SIG-M5 (cell line): ENCODE measurements around the gene SPTBN1.

Experiments used
- DNase-seq: peaks from one replicate; lab custom pipeline; 2025; lab: John Stamatoyannopoulos, UW

Gene SPTBN1

GRCh38 chr2:54593249-54593648 is 137.1 kb downstream of the SPTBN1 start:
- DNase-seq: no peak

GRCh38 chr2:54594048-54594447 is 137.9 kb downstream of the SPTBN1 start:
- DNase-seq: no peak

- no peak for DNase-seq
Observed at GRCh38 chr2:54595161-54595803, 139.2 kb downstream of the SPTBN1 start.

- no peak for DNase-seq
Observed at GRCh38 chr2:54595999-54596902, 140.1 kb downstream of the SPTBN1 start.

GRCh38 chr2:54597153-54597848 is 141.2 kb downstream of the SPTBN1 start:
- DNase-seq: no peak

GRCh38 chr2:54598347-54599325 is 142.5 kb downstream of the SPTBN1 start:
- DNase-seq: no peak

GRCh38 chr2:54599326-54599710 is 143.2 kb downstream of the SPTBN1 start:
- no peak for DNase-seq

GRCh38 chr2:54599914-54600313 is 143.8 kb downstream of the SPTBN1 start:
- no peak for DNase-seq

- no peak for DNase-seq
Observed at GRCh38 chr2:54601339-54601738, 145.2 kb downstream of the SPTBN1 start.

GRCh38 chr2:54602736-54603322 is 146.7 kb downstream of the SPTBN1 start:
- DNase-seq: no peak

GRCh38 chr2:54603357-54603756 is 147.2 kb downstream of the SPTBN1 start:
- DNase-seq: no peak

- DNase-seq: no peak
Observed at GRCh38 chr2:54603796-54604195, 147.7 kb downstream of the SPTBN1 start.

- no peak for DNase-seq
Observed at GRCh38 chr2:54604871-54605270, 148.7 kb downstream of the SPTBN1 start.

- DNase-seq: no peak
Observed at GRCh38 chr2:54605836-54606235, 149.7 kb downstream of the SPTBN1 start.

GRCh38 chr2:54606393-54606958 is 150.3 kb downstream of the SPTBN1 start:
- no peak for DNase-seq

- no peak for DNase-seq
Observed at GRCh38 chr2:54608224-54608623, 152.1 kb downstream of the SPTBN1 start.

GRCh38 chr2:54609241-54609640 is 153.1 kb downstream of the SPTBN1 start:
- no peak for DNase-seq

- DNase-seq: no peak
Observed at GRCh38 chr2:54609647-54610046, 153.5 kb downstream of the SPTBN1 start.

GRCh38 chr2:54610700-54611099 is 154.6 kb downstream of the SPTBN1 start:
- no peak for DNase-seq

GRCh38 chr2:54611830-54612545 is 155.9 kb downstream of the SPTBN1 start:
- no peak for DNase-seq
